ENCODE measurements around the gene PTPN9. TPM values are rescaled to one million over a fixed set of nuclear protein-coding genes. Genes with fewer than 3 reads are reported as not detected.
"Not testable (repeated sequence)": the region's sequence is repeated elsewhere in the genome, so short reads cannot be mapped to it uniquely, and the experiment has no call there.

Gene PTPN9
- total RNA-seq, 1 donor from 2014 or later: 138 TPM

DNA sequence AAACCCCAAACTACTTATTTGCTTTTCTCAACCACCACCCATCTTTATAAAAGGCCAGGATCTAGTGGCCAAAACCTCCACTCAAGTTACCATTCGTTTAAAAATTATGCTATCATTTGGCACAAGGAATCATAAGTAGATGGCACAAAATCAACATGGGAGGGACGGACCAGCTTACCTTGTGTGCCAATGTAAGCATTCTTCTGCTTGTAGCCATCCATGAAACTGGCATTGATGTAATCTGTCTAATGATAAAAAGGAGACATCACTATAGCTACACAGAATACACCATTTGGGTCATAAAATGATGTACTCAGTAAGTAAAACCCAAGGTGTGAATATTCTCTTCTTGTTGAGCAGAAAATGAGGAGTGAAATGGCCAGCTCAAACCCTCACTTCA, 99.4 kb downstream of the PTPN9 start:
- H3K27ac Mint-ChIP-seq (ENCODE audit: unreplicated experiment): no peak overlapping the region

DNA sequence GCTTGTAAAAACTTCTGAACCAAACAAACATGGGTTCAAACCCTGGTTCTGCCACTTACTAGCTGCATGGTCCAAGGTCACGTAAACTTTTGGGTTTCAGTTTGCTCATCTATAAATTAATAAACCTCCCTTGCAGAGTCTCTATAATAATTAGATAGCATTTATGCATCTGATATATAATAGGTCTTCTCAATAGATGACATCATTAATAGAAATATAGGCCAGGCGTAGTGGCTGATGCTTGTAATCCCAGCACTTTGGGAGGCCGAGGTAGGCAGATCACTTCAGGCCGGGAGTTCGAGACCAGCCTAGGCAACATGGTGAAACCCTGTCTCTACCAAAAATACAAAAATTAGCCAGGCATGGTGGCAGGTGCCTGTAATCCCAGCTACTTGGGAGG, 102.0 kb downstream of the PTPN9 start:
- Mint-ChIP-seq H3K36me3 (ENCODE audit: unreplicated experiment) (peaks cover 16% of the 10 kb centered on the region), H3K9me3 (ENCODE audit: unreplicated experiment) (peaks cover 15% of the 10 kb centered on the region)
- H3K4me3 Mint-ChIP-seq (ENCODE audit: unreplicated experiment); H3K27ac Mint-ChIP-seq (ENCODE audit: unreplicated experiment); H3K4me1 Mint-ChIP-seq (ENCODE audit: low read depth, unreplicated experiment); DNase-seq; H3K27me3 Mint-ChIP-seq (ENCODE audit: unreplicated experiment): not testable (repeated sequence)

More for the DNA sequence above, 99.4 kb downstream of the PTPN9 start:
- Mint-ChIP-seq H3K36me3 (ENCODE audit: unreplicated experiment) (peaks cover 32% of the 10 kb centered on the region), H3K9me3 (ENCODE audit: unreplicated experiment) (peaks cover 29% of the 10 kb centered on the region), H3K4me3 (ENCODE audit: unreplicated experiment) (no peak overlapping the region), H3K27me3 (ENCODE audit: unreplicated experiment) (peaks cover 11% of the 10 kb centered on the region), H3K4me1 (ENCODE audit: low read depth, unreplicated experiment) (no peaks in the 10 kb centered on the region)
- no peak for DNase-seq
- TF ChIP-seq, protein P1, sequence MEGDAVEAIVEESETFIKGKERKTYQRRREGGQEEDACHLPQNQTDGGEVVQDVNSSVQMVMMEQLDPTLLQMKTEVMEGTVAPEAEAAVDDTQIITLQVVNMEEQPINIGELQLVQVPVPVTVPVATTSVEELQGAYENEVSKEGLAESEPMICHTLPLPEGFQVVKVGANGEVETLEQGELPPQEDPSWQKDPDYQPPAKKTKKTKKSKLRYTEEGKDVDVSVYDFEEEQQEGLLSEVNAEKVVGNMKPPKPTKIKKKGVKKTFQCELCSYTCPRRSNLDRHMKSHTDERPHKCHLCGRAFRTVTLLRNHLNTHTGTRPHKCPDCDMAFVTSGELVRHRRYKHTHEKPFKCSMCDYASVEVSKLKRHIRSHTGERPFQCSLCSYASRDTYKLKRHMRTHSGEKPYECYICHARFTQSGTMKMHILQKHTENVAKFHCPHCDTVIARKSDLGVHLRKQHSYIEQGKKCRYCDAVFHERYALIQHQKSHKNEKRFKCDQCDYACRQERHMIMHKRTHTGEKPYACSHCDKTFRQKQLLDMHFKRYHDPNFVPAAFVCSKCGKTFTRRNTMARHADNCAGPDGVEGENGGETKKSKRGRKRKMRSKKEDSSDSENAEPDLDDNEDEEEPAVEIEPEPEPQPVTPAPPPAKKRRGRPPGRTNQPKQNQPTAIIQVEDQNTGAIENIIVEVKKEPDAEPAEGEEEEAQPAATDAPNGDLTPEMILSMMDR (IDR thresholded peaks at IDR 0.05; ENCODE audit: partially characterized antibody, unreplicated experiment): no peak

DNA sequence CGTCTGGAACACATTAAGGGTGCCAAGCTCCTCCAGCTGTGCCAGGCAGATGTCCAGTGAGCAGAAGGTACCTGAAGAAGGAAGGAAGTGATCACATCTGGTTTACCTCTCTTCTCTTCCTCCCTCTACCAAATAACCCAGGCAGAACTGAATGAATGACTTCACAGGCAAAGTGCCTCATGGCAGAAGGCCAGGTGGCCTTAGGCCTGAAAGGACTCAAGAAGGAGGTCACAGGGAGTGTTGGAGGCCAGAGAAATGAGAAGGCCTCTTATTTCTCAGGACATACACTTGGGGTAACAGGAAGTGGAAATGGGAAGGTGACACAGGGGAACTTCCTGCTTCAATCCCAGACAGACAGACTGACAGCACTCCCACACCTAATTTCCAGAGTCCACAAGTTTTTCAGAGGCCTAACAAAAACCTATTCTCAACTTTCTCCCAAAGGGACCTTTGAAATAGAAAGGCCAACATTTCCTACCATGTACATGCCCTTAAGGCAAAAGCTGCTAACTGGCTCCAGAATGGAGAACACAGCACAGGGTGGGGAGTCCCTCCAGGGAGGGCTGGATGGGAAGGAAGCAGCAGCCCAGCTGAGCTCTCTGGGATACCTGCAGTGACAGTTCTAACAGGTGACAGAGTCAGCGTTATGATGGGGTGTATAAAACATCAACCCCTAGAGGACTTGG, 110.1 kb downstream of the PTPN9 start:
- TF ChIP-seq, protein P1 (IDR thresholded peaks at IDR 0.05; ENCODE audit: partially characterized antibody, unreplicated experiment): no peak
- H3K9me3 Mint-ChIP-seq (ENCODE audit: unreplicated experiment): peaks cover 23% of the 10 kb centered on the region
- no peak for DNase-seq
- no peak overlapping the region for H3K27ac Mint-ChIP-seq (ENCODE audit: unreplicated experiment)
- H3K4me3 Mint-ChIP-seq (ENCODE audit: unreplicated experiment): no peak overlapping the region
- peaks cover 22% of the 10 kb centered on the region for H3K36me3 Mint-ChIP-seq (ENCODE audit: unreplicated experiment)
- H3K4me1 Mint-ChIP-seq (ENCODE audit: low read depth, unreplicated experiment): peaks cover 3% of the 10 kb centered on the region
- peaks cover 11% of the 10 kb centered on the region for H3K27me3 Mint-ChIP-seq (ENCODE audit: unreplicated experiment)

DNA sequence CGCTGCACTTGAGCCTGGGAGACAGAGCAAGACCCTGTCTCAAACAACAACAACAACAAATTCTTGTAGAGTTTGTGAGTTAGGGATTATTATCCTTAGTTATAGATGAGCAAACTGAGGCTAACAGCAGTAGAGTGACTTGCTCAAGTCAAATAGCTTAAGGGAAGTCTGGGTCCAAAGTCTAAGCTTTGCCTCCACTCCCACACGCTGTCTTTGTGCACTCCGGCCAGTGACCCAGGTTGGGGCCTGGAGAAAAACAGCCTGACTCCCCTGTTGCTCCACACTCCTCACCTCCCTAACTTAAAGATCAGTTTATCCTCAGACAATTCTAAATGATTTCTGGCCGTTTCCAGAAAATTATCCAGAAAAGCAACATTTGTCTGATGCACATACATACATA, 118.5 kb downstream of the PTPN9 start:
- Mint-ChIP-seq H3K36me3 (ENCODE audit: unreplicated experiment) (peaks cover 5% of the 10 kb centered on the region), H3K4me3 (ENCODE audit: unreplicated experiment) (no peak overlapping the region), H3K4me1 (ENCODE audit: low read depth, unreplicated experiment) (peaks cover 14% of the 10 kb centered on the region), H3K9me3 (ENCODE audit: unreplicated experiment) (peaks cover 20% of the 10 kb centered on the region), H3K27me3 (ENCODE audit: unreplicated experiment) (peaks cover 16% of the 10 kb centered on the region), H3K27ac (ENCODE audit: unreplicated experiment) (no peak overlapping the region)
- TF ChIP-seq, protein P1 (IDR thresholded peaks at IDR 0.05; ENCODE audit: partially characterized antibody, unreplicated experiment): no peak
- DNase-seq: no peak

DNA sequence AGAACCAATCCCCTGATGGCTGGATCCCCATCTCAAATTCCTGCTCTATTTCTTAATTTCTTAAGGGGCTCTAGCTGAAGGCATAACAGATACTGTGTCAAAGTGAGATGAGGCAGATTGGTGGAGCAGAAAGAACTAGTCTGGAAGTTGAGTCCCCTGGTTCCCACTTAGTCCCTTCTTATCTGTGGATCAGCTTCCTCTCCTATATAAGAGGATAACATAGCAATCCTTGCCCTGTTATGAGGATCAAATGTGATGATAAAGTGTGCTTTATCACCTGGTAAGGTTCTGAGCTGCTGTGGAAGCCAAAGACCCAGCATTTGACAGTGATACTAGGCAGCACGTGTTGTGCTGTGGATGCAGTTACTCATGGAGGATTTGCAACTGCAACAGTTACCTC, 119.5 kb downstream of the PTPN9 start:
- TF ChIP-seq, protein P1 (IDR thresholded peaks at IDR 0.05; ENCODE audit: partially characterized antibody, unreplicated experiment): no peak
- Mint-ChIP-seq H3K27ac (ENCODE audit: unreplicated experiment) (no peak overlapping the region), H3K4me3 (ENCODE audit: unreplicated experiment) (no peak overlapping the region), H3K36me3 (ENCODE audit: unreplicated experiment) (no peaks in the 10 kb centered on the region), H3K4me1 (ENCODE audit: low read depth, unreplicated experiment) (peaks cover 14% of the 10 kb centered on the region), H3K27me3 (ENCODE audit: unreplicated experiment) (peaks cover 16% of the 10 kb centered on the region), H3K9me3 (ENCODE audit: unreplicated experiment) (peaks cover 14% of the 10 kb centered on the region)
- no peak for DNase-seq
